GM21619 (cell line): Measurements from ENCODE around the gene KCNB1.

Experiments used
- ATAC-seq: cut with Tn5 transposase; IDR thresholded peaks from one replicate; pipeline ENCODE4 v1.9.1; 2021; ENCODE audit not compliant: unreplicated experiment

KCNB1 gene

DNA sequence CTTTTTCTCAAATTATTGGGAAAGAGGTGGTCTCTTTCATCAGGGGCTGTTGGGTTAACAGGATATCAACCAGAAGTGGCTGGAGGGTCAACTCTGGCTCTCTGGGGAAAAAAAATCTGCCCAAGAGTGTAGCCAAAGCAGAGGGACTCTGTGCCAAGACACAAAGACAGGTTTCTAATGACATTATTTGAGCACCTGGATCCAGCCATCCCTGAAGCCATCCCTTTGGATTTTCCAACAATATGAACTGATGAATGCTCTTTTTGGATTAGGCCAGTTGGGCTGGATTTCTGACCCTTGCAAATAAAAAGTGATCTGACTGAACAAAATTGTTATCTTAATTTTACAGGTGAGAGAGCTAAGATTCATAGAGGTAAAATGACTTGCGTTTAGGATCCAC is 88.7 kb downstream of the KCNB1 start:
- no peak for ATAC-seq

DNA sequence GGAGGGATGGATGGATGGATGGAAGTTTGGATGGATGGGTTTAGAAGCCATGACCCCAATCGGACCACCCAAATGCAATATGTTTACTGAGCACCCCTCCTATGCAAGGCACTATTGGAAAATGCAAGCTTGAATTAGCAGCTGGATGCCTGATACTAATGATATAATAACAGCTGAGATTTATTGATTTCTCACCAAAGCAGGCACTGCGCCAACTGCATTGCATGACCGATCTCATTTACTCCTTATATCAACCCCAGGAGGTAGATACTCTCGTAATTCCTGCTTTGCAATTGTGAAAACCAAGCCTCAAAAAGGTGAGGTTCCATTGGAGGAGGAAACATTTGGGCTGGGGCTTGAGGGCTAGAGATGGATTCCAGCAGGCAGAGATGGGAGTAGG is 89.7 kb downstream of the KCNB1 start:
- ATAC-seq = no peak

DNA sequence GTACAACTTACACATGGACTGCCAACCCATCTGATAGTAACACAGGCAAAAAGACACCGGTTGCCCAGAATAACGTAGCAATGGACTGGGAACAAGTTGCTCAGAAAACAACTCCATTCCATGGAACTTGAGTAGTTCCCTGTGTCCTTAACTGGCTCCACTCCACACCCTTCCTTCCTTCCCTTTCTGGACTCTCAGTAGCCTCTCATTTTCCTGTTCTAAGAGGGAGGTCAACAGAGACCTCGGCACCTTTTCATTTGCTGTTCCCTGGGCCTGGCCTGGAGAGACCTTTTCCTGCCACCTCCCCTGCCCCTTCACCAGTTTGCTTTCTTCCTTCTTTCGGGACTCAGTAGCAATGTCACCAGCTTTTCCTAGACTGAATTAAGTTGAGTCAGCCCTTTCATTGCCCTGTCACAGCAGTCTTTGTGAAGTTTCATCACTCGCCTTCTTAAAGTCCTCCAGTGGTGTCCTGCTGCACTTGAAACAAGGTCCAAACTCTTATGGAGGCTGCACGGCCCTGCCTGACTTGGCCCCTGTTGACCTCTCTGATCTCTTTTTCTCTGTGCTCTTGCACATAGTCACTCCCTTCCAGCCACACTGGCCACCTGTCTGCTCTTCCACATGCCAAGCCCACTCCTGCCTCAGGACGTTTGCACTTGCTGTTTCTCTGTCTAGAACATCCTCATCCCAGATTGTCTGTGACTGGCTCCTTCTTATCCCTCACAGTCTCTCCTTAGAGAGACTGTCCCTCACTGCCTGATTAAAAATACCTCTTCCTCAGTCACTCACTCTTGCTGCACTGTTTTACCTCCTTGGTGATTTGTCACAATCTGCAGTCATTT is 90.8 kb downstream of the KCNB1 start:
- ATAC-seq = no peak

DNA sequence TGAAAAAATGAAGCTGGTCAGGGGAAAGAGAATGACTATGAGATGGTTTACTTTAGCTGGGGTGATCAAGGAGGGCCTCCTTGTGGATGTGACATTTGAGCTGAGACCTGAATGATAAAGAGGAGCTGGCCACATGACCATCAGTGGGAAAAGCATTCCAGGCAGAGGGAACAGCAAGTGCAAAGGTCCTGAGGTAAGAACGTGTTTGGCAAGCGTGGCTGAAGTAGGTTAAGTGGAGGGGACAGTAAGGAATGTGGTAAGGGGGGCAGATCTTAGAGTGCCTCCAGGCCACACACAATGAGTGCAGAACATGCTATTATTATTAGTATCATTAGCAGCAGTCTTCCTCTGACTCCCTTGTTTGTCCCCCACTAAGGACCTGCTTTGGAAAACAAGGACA is 92.6 kb downstream of the KCNB1 start:
- ATAC-seq = no peak

DNA sequence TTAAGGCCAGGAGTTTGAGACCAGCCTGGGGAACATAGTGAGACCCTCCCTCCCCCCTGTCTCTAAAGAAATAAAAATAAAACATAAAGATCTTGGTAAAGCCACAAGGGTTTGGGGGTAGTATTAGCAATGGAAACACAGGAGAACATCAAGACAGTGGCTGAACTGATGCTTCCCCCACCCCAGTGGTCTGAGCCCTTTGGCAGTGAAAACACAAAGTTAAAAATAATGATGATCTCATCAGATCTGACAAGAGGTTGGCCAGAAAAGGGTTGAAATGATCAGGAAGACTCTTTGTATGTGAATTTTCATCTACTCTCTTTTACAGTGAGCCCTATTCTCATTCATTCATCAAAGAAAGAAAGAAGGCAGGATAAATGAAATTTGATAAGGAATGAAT is 93.7 kb downstream of the KCNB1 start:
- no peak for ATAC-seq

DNA sequence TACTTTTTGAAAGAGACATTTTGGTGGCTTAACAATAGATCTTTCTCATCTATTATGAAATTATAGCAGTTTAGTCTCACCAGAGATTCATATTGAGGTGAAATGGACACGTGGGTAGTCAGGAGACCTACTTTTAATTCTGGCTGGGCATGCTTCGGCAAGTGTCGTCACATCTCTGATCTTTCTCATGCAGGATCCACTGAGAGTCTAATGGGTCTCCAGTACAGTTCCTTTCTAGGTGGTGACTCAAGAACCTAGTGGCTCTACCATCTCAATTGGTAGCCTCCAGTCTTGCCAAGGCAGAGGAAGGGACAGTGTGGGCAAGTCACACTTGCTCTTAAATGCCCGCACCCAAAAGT is 94.9 kb downstream of the KCNB1 start:
- ATAC-seq = no peak

DNA sequence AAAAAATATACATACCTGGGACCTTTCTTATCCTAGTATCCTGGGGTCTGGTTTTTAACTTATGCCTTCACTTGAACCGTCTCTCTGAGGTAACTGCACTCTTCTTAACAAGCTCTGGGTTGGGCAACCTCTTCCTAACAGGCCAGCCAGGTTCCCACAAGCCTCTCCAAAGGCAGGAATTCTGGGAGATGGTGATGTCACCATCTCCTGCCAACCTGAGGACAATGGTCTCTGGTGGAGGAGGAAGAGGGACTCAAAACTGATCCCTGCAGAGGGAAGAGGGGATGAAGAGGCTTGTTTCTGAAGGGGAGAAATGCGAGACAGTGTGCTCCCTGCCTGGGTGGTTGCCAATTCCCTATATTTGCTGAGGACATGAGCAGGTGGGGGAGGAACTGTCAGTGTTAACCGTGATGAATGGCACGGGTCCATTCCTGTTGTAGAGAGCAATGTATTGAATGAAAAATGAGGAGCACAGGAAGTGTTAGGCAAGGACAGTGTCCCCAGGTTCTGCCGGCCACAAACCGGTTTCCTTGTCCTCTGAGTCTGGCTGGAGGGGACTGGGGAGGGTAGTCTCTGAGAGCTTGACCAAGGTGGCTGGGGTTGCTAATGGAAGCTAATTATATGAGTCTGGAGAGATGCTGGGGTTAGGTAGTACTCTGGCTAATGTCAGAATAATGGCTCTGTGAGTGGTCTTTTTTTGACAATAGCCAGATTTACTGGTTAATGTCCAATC is 95.5 kb downstream of the KCNB1 start:
- no peak for ATAC-seq

DNA sequence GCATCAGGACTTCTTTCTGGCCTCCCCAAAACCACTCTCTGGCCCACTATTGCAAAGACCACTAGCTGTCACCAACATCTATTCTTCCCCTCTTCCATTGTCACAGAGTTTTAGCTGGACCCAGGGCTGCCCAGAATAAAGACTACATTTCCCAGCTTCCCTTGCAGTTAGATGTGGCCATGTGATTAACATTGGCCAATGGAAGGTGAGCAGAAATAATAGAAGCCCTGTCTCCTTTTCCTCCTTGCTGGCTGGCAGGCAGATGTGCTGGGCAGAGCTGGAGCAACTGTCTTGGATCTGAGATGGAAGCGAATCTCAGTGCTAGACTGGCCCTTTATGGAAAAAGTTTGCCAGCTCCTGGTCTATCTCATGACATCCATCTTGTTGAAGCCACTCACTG is 97.0 kb downstream of the KCNB1 start:
- ATAC-seq = no peak

DNA sequence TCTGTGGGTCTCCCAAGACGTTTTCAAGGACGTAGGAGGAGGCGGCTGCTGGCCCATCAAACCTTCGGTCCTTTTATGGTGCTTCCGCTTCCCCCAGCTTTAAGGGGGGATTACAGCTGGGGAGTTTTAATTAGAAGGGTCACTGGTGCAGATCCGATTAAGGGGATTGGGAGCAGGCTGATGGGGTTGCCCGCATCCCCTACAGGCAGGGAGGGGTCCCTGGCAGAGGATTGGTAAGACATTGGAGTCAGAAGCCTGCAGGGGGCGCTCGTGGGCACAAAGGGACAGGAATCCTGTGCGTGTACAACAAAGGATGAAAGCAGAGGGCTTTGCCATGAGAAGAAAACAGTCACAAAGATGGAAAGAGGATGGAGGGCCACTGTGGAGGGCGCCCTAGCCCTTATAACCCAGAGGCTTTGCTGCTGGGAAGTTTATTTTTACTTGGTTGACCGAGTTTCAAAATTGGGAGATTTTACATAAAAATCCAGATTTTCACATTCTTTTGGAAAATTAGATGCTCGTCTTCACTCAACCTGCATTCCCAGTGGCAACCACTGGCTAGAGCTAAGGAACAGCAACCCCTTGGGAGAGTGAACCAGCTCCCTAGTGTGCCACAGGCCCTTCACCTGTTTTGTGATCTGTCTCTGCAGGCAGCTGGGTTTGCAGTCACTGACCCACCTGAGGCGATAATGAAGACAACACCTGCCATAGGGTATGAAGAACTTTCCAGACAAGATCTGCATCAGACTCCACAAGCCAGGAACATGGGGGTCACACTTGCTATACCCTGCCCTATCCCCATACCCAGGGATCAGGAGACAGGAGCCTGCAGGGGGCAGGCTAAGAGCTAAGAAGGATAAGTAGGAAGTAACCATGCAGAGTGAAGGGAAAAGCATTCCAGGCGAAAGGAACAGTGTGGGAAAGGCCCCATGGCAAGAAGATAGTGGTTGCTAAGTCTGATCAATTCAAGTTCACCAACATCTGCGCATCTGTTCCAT is 97.7 kb downstream of the KCNB1 start:
- no peak for ATAC-seq

DNA sequence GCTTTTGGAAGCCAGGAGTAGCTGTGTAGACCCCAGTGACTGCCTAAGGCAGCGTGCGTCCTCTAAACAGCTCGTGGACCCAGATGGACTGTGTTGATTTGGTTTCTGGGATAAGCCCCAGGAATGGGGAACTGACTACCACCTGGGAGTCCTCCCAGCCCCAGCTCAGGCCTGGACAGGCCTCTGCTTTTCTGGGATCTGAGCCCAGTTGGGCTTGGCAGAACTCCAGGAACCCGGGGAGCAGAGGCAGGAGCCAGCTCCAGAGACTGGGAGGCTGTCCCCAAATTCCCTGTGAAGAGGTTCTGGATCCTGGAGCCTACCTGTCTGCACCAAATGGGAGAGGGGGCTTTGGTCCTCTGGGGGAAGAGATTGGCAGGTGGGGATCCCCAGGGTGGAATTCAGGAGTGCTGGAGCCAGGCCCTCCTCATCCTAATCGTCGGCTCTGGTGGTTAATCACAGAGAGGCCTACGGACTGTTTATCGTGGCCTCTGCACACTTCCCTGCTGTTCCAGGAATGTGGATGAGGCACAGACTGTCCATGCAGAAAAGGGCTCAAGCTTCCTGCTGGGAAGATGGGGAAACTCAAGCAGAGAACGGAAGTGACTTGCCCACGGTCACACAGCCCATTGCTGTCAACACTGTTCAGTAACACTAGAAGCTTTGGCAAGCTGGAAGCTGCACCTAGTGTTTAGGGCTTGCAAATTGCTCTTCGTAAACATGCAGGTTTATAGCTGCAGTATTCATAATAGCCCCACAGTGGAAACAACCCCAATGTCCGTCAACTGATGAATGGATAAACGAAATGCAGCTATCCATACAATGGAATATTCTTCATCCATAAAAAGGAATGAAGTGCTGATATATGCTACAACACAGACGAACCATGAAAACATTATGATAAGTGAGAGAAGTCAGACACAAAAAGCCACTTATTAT is 100.6 kb downstream of the KCNB1 start:
- no peak for ATAC-seq

DNA sequence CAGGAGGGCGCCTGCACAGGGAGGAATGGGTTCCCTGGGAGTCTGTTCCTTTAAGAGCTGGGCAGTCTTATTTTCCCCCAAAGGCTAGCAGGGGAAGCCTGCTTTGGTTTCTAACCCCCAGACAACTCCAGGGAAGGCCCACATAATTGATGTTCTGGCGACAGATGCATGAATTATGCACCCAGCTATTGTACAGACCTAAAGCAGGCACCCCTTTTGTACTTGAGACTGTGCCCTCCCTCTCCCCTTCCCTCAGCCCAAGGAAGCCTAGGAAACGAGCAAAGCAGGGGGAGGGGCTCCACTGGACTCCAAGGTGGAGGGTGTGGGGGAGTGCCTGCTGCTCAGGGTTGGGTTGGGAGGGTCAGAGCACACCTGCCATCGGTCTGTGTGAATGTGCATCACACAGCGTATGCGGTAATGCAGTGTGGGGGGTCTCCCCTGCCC is 102.1 kb downstream of the KCNB1 start:
- no peak for ATAC-seq

DNA sequence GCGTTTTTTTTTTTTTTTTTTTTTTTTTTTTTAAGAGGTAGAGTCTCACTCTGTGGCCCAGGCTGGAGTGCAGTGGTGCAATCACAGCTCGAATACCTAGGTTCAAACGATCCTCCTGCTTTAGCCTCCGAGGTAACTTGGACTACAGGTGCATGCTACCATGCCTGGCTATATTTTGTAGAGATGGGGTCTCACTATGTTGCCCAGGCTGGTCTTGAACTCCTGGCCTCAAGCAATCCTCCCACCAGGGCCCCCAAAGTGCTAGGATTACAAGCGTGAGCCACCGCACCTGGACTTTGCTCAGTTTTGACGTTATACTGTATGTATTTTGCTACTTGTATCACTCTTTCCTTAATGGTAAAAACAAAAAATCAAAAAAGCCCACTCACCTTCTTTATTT is 103.1 kb downstream of the KCNB1 start:
- ATAC-seq = no peak

DNA sequence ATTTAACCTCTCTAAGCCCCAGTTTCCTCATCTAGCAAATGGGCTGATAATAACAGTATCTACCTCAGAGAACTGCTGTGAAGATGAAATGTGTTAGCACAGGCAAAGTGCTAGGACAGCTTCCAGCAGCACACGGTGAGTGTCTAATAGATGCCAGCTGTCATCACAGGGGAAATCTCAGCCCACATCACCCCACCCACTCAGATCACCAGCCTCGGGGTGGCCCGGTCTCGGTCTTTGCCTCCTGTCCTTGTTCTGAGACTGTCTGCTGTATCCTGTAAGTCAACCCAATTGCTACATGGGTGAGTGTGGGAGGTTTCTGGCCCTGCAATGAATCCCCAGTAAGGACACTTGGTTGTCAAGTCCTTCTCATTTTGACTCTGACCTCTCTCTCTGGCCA is 105.1 kb downstream of the KCNB1 start:
- no peak for ATAC-seq

DNA sequence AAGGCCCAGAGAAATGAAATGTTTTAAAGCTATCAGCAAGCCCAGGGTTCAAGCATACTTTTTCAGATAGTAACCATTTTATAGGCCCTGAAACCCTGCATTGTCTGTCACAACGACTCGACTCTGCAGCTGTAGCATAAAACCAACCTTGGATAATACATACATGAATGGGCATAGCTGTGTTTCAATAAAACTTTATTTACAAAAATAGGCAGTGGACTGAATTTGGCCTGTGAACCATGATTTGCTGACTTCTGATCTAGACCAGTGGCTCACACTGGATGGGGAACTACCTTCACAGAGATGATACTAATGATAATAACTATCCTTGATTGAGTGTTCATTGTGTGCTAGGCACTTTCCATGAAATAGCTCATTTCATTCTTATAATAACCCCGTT is 107.3 kb downstream of the KCNB1 start:
- no peak for ATAC-seq

DNA sequence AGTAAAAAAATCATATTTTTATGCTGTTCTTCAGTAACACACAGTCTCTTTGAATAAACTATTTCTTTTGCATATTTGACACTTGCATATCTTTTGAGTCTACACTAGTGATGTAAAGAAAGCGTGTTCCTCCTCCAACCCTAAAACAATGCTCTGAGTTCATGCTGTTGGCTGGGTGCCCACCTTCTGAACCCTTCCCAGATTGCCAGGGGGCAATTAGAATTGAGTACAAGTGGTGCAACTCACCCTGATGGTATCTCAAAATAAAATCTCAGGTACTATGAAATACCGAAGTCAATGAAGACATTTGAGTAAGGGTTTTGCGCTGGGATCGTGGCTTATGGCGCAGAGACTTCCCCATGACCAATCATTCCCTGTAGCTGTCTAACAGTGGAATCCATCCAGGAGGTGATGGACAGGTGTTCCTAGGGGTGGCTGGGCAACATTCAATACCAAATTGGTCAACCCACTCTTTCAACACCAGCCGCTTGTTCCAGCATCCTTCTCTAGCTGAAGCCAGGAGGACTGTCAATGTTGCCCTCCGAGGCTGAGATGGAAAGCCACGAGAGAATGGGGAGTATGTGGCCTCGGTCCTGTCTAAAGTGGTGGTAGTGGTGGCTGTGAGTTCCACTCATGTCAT is 110.3 kb downstream of the KCNB1 start:
- ATAC-seq = no peak

DNA sequence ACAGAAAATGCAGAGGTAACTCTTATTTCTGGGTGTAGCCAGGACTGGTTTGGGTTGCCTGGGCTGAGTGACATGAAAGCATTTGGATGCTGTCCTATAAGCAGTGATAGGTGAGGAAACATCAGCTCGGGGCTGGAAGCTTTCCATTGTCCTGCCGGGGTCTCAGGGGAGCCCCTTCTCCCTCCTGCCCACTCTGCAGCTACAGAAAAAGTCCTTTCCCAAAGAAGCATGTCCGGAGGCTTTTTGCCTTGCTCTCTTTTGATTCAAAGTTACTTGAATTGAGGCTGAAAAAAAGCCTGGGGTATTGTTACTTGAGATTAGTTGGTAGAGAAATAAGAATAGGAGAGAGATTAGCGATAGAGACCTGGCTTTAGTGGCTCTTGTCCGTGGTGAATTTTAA is 113.9 kb downstream of the KCNB1 start:
- no peak for ATAC-seq

DNA sequence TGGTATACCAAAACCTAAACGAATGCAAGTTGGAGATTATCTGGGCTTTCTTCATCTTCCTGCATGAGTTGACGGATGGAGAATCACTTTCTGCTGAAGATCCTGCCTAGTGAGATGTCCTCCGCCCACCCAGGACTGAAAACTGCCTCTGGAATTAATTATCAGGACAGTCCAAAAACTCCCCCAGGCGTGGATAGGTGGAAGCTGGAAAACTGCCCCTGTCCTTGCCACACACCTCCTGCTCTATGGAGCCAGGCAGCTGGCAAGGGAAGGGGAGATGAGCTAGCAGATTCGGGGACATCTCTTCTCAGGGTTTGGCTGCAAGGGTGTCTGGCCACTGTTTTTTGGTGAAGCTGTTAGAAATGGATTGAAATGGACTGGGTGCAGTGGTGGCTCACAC is 115.4 kb downstream of the KCNB1 start:
- no peak for ATAC-seq

DNA sequence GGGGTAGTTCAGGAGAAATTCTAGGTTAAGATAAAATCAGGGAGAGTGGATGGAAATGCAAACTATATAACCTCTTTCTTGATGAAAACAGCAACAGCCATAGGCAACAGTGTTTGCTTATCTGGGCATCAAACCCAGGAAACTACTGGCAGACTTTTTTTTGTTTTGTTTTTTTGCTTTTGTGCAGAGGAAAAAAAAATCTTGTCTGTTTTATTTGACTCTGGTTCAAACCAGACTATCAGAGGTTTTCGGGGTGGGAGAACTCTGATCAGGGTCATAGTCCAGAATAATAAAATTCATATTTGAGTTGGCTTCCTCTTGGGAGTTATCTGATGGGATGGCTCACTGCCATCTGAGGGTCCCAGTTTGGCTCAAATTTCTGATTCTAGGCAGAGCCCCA is 115.8 kb downstream of the KCNB1 start:
- ATAC-seq = no peak

DNA sequence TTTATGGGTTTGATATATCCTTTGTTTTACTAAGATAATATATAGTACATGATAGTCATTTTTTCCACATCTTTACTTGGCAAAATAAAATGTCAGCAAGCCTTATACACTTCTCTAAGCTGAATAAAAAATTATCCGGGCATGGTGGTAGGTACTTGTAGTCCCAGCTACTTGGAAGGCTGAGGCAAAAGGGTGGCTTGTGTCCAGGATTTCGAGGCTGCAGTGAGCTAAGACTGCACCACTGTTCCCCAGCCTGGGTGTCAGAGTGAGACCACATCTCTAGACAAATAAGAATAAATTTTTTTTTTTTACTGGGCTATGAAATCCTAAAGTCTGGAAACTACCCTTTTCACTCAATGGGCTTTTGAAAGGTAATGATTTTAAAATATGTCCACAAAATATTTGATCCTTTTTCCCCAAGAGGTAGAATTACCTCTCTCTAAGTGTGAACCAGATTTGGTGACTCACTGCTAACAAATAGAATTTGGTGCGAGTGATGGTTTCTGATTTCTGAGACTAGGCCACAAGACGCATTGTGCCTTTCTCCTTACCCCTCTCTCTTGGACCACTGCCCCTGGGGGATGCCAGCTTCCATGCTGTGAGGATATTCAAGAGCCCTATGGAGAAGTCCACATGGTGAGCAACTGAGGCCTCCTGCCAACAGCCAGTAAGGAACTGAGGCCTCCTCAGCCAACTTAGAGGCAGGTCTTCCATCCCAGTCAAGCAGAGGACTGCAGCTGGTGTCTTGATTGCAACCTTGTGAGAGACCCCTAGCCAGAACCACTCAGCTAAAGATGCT is 120.4 kb downstream of the KCNB1 start:
- no peak for ATAC-seq
